ENCODE measurements around the gene GABBR2.

The GABBR2 gene

DNA sequence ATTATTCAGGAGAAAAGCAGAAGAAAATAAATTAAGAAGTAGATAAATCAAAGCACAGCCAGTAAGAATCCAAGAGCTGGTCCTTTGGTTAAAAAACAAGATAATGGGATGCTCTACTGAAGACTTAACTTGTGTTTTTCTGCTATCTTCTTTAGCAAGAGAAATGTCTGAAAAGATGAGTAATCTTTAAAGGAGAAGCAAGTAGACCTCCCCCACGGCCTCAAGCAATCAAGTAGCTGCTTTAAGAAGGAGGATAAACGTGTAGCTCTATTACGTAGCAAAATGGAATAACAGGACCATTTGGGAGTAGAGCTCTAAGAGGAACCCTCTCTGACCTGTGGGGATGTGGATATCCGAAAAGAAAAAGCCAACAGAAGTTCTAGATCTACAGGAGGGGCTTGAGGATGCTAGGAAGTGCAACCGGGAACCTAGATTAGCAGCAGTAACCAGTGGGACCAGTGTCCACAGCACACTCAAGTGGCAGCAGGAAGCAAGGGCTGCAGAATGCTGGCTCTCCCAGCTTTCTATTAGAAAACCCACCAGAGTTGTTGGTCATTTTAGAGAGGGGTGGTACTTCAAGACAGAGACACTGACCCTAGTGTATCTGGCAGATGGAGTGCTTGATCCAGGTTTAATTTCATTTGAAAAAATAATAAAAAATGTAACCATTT lies 185.4 kb downstream of the GABBR2 start:
- no peaks in the 10 kb centered on the region for H3K9me2 ChIP-seq (replicated peaks; ENCODE audit: insufficient read depth, low read length)
- DNase-seq: no peak
- H3K27ac ChIP-seq (ENCODE audit: low read length): no peak overlapping the region
- H3K4me1 ChIP-seq (ENCODE audit: low read length): no peaks in the 10 kb centered on the region
- H3K4me2 ChIP-seq (ENCODE audit: low read depth, low read length): no peak overlapping the region
- H3K4me3 ChIP-seq (ENCODE audit: low read length): no peak overlapping the region
- no peak overlapping the region for H3K9ac ChIP-seq (ENCODE audit: low read length)
- no peaks in the 10 kb centered on the region for H3K27me3 ChIP-seq (replicated peaks; ENCODE audit: insufficient read depth, low read length)
- no peaks in the 10 kb centered on the region for H4K20me1 ChIP-seq (ENCODE audit: insufficient read depth, low read length)
- H3K9me3 ChIP-seq (replicated peaks; ENCODE audit: insufficient read depth, low read length): no peaks in the 10 kb centered on the region
- no peaks in the 10 kb centered on the region for H3F3A ChIP-seq (ENCODE audit: insufficient read depth, low read length)
- TF ChIP-seq EZH2 (optimal IDR thresholded peaks at IDR 0.05; ENCODE audit: low read depth, low read length) (no peak), EZH2phosphoT487 (IDR thresholded peaks at IDR 0.05; ENCODE audit: low read length) (no peak)
- no peak overlapping the region for H2AFZ ChIP-seq (ENCODE audit: low read length)
- no peaks in the 10 kb centered on the region for H3K36me3 ChIP-seq (replicated peaks; ENCODE audit: insufficient read depth, low read length)
- no peaks in the 10 kb centered on the region for H3K79me2 ChIP-seq (ENCODE audit: low read length)

DNA sequence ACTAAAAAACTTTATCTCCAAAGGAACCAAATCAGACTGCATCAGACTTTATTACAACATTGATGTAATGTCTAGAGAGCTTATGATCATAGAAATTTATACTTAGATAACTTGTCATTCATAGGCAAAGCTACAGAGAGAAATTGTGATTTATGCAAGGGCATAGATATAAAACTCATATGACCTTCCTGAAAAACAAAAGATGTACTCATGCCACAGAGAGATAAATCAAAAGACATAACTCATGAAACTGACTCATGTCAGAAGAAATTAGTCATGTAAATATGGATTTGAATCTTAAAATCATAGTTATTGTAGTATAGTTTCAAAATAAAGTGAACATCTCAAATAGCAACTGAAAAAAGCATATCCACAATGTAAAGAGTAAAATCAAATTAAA lies 186.2 kb downstream of the GABBR2 start:
- no peaks in the 10 kb centered on the region for H3K4me1 ChIP-seq (ENCODE audit: low read length)
- no peaks in the 10 kb centered on the region for H3K9me2 ChIP-seq (replicated peaks; ENCODE audit: insufficient read depth, low read length)
- TF ChIP-seq EZH2phosphoT487 (IDR thresholded peaks at IDR 0.05; ENCODE audit: low read length) (no peak), EZH2 (optimal IDR thresholded peaks at IDR 0.05; ENCODE audit: low read depth, low read length) (no peak)
- TF ChIP-seq, protein P1, sequence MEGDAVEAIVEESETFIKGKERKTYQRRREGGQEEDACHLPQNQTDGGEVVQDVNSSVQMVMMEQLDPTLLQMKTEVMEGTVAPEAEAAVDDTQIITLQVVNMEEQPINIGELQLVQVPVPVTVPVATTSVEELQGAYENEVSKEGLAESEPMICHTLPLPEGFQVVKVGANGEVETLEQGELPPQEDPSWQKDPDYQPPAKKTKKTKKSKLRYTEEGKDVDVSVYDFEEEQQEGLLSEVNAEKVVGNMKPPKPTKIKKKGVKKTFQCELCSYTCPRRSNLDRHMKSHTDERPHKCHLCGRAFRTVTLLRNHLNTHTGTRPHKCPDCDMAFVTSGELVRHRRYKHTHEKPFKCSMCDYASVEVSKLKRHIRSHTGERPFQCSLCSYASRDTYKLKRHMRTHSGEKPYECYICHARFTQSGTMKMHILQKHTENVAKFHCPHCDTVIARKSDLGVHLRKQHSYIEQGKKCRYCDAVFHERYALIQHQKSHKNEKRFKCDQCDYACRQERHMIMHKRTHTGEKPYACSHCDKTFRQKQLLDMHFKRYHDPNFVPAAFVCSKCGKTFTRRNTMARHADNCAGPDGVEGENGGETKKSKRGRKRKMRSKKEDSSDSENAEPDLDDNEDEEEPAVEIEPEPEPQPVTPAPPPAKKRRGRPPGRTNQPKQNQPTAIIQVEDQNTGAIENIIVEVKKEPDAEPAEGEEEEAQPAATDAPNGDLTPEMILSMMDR (IDR thresholded peaks at IDR 0.05; ENCODE audit: low read length): no peak
- DNase-seq: no peak
- H3K9me3 ChIP-seq (replicated peaks; ENCODE audit: insufficient read depth, low read length): no peaks in the 10 kb centered on the region
- no peak overlapping the region for H3K9ac ChIP-seq (ENCODE audit: low read length)
- H3K27ac ChIP-seq (ENCODE audit: low read length): no peak overlapping the region
- H3K79me2 ChIP-seq (ENCODE audit: low read length): no peaks in the 10 kb centered on the region
- no peaks in the 10 kb centered on the region for H3K27me3 ChIP-seq (replicated peaks; ENCODE audit: insufficient read depth, low read length)
- no peak overlapping the region for H3K4me2 ChIP-seq (ENCODE audit: low read depth, low read length)
- no peak overlapping the region for H2AFZ ChIP-seq (ENCODE audit: low read length)
- H4K20me1 ChIP-seq (ENCODE audit: insufficient read depth, low read length): no peaks in the 10 kb centered on the region
- no peaks in the 10 kb centered on the region for H3F3A ChIP-seq (ENCODE audit: insufficient read depth, low read length)
- no peak overlapping the region for H3K4me3 ChIP-seq (ENCODE audit: low read length)
- no peaks in the 10 kb centered on the region for H3K36me3 ChIP-seq (replicated peaks; ENCODE audit: insufficient read depth, low read length)

DNA sequence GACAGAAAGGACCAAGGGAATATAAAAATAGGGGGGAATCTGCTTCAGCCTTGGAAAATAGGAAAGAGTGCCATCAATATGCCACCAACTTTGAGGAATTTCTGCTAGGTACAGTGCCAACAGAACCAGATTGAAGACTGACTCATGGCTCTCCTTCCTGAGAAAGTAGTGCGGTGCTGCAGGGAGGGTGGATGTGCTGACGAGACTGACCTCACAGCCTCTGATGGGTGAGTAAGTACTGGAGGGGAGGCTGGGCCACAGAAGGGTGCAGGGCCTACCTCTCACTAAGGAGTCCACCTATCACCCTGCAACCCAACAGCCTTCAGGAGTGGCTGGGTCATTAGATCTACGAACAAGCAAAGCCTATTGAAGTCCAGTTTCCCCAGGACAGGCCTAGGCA lies 187.6 kb downstream of the GABBR2 start:
- Histone ChIP-seq H3K27me3 (replicated peaks; ENCODE audit: insufficient read depth, low read length) (no peaks in the 10 kb centered on the region), H3K9me3 (replicated peaks; ENCODE audit: insufficient read depth, low read length) (no peaks in the 10 kb centered on the region), H3K9me2 (replicated peaks; ENCODE audit: insufficient read depth, low read length) (no peaks in the 10 kb centered on the region), H3K36me3 (replicated peaks; ENCODE audit: insufficient read depth, low read length) (no peaks in the 10 kb centered on the region), H3K4me2 (ENCODE audit: low read depth, low read length) (no peak overlapping the region), H3K4me3 (ENCODE audit: low read length) (no peak overlapping the region), H3K27ac (ENCODE audit: low read length) (no peak overlapping the region), H3K79me2 (ENCODE audit: low read length) (no peaks in the 10 kb centered on the region), H3F3A (ENCODE audit: insufficient read depth, low read length) (no peaks in the 10 kb centered on the region), H3K4me1 (ENCODE audit: low read length) (no peaks in the 10 kb centered on the region), H3K9ac (ENCODE audit: low read length) (no peak overlapping the region), H4K20me1 (ENCODE audit: insufficient read depth, low read length) (no peaks in the 10 kb centered on the region), H2AFZ (ENCODE audit: low read length) (no peak overlapping the region)
- TF ChIP-seq EZH2phosphoT487 (IDR thresholded peaks at IDR 0.05; ENCODE audit: low read length) (no peak), EZH2 (optimal IDR thresholded peaks at IDR 0.05; ENCODE audit: low read depth, low read length) (no peak)
- TF ChIP-seq, protein P1 (IDR thresholded peaks at IDR 0.05; ENCODE audit: low read length): no peak
- no peak for DNase-seq

DNA sequence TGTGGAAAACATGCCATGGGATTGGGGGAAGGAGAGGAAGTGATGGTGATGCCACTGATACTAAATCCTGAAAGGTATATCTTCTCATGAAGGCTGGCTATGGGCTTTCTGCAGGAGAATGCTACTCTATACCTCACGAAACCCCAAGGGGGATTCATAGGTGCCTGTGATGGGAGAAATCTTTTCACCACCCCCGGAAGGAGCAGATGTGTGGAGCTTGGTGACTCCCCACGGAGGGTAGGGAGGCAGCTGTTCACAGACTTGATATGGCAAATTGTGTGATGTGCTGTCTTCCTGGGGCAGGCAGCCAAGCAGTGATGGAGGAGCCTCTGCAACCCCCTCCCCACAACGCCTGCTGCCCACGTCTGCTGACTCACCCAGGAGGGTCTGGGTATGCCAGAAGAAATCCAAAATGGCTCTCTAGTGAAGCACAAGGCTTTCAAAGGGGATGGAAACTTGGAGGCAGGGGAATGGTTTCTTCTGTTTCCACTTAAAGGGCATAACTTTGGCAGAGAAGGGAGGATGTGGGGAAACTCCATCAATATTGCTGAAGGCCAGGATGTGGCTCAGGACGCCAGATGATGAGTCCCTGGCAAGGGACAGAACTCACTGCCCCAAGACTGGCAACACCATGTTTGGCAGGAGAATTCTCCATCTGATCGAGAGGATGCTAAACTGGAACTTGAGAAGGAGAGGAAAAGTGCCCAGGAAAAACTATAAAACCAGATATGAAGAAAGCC lies 188.3 kb downstream of the GABBR2 start:
- H3K79me2 ChIP-seq (ENCODE audit: low read length): no peaks in the 10 kb centered on the region
- H3K9me3 ChIP-seq (replicated peaks; ENCODE audit: insufficient read depth, low read length): no peaks in the 10 kb centered on the region
- H3K27me3 ChIP-seq (replicated peaks; ENCODE audit: insufficient read depth, low read length): no peaks in the 10 kb centered on the region
- H3F3A ChIP-seq (ENCODE audit: insufficient read depth, low read length): no peaks in the 10 kb centered on the region
- H3K9ac ChIP-seq (ENCODE audit: low read length): no peak overlapping the region
- H3K4me3 ChIP-seq (ENCODE audit: low read length): no peak overlapping the region
- no peak overlapping the region for H3K27ac ChIP-seq (ENCODE audit: low read length)
- H3K9me2 ChIP-seq (replicated peaks; ENCODE audit: insufficient read depth, low read length): no peaks in the 10 kb centered on the region
- DNase-seq: no peak
- H3K4me1 ChIP-seq (ENCODE audit: low read length): no peaks in the 10 kb centered on the region
- no peaks in the 10 kb centered on the region for H4K20me1 ChIP-seq (ENCODE audit: insufficient read depth, low read length)
- TF ChIP-seq EZH2phosphoT487 (IDR thresholded peaks at IDR 0.05; ENCODE audit: low read length) (no peak), EZH2 (optimal IDR thresholded peaks at IDR 0.05; ENCODE audit: low read depth, low read length) (no peak)
- TF ChIP-seq, protein P1 (IDR thresholded peaks at IDR 0.05; ENCODE audit: low read length): no peak
- no peaks in the 10 kb centered on the region for H3K36me3 ChIP-seq (replicated peaks; ENCODE audit: insufficient read depth, low read length)
- no peak overlapping the region for H3K4me2 ChIP-seq (ENCODE audit: low read depth, low read length)
- H2AFZ ChIP-seq (ENCODE audit: low read length): no peak overlapping the region

Data from MM.1S (cell line).